ENCODE data around the gene PTGER2. TPM values are rescaled to one million over a fixed set of nuclear protein-coding genes. Genes with fewer than 3 reads are reported as not detected.

Gene PTGER2
- total RNA-seq, 4 donors from 2014 or later = 0.15 to 3.6 (median 2.0) TPM

DNA sequence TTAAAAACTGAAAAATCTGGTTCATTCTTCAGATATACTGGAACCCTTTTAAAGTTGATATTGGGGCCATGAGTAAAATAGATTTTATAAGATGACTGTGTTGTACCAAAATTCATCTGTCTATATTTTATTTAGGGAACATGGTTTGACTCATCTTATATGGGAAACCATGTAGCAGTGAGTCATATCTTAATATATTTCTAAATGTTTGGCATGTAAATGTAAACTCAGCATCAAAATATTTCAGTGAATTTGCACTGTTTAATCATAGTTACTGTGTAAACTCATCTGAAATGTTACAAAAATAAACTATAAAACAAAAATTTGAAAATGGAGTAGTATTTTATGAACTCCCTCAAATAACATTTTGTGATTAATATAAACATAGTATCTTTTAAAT is 14.2 kb downstream of the PTGER2 start:
- no peak for DNase-seq (ENCODE audit: low spot score in 2 of 2)
- intact Hi-C loops (cut with DNase I; ENCODE audit: low total_unique reads) = no loop called here
- no peak for TF ChIP-seq POLR2A (IDR thresholded peaks at IDR 0.05)
- TF ChIP-seq, protein P1, sequence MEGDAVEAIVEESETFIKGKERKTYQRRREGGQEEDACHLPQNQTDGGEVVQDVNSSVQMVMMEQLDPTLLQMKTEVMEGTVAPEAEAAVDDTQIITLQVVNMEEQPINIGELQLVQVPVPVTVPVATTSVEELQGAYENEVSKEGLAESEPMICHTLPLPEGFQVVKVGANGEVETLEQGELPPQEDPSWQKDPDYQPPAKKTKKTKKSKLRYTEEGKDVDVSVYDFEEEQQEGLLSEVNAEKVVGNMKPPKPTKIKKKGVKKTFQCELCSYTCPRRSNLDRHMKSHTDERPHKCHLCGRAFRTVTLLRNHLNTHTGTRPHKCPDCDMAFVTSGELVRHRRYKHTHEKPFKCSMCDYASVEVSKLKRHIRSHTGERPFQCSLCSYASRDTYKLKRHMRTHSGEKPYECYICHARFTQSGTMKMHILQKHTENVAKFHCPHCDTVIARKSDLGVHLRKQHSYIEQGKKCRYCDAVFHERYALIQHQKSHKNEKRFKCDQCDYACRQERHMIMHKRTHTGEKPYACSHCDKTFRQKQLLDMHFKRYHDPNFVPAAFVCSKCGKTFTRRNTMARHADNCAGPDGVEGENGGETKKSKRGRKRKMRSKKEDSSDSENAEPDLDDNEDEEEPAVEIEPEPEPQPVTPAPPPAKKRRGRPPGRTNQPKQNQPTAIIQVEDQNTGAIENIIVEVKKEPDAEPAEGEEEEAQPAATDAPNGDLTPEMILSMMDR (IDR thresholded peaks at IDR 0.05) = no peak
- H3K4me3 ChIP-seq (ENCODE audit: low read depth, poor library complexity, severe bottlenecking) = no peak overlapping the region

DNA sequence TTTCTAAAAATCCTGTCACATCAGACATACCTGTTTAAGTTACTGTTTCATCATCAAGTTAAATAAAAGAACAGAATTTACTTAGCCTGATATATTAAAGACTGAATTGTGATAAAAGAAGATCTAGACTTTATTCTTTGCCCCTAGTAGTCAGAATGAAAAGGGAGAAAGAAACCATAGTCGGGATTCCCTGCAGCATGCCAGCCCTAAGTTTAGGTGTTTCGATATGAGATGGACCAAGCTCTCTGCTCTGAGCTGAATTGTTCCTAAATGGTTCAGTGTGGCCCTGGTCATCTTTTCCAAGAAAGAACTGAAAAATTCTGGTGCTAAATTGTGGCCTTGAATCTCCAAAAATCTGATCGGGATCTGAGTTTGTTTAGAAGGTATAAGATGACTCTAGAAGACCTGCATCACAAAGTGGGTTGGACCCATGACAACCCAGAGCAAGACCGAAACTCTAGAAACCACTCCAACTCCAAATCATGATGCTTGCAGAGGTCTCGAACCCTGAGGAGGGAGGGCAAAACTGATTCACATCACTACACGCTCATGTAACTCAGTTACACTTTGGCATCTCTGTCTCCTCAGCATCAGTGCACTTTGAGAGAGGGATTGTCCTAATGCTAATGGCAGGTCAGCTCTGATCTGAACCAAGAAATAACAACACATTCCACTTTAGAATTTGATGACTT is 15.7 kb downstream of the PTGER2 start:
- H3K4me3 ChIP-seq (ENCODE audit: low read depth, poor library complexity, severe bottlenecking) = no peak overlapping the region
- WGBS, 2 donors = 75 to 81% methylated on average over 6 of the region's 6 CpGs
- TF ChIP-seq, protein P1 (IDR thresholded peaks at IDR 0.05) = no peak
- no peak for TF ChIP-seq POLR2A (IDR thresholded peaks at IDR 0.05)
- no peak for DNase-seq (ENCODE audit: low spot score in 2 of 2)
- intact Hi-C loops (cut with DNase I; ENCODE audit: low total_unique reads) = no loop called here

GRCh38 chr14:52332269-52332668 is 18.2 kb downstream of the PTGER2 start:
- DNase-seq (ENCODE audit: low spot score in 2 of 2) = no peak
- intact Hi-C loops (cut with DNase I; ENCODE audit: low total_unique reads) = no loop called here
- WGBS, 2 donors = 82 to 94% methylated on average over 3 of the region's 3 CpGs
- TF ChIP-seq, protein P1 (IDR thresholded peaks at IDR 0.05) = no peak
- TF ChIP-seq POLR2A (IDR thresholded peaks at IDR 0.05) = no peak
- no peak overlapping the region for H3K4me3 ChIP-seq (ENCODE audit: low read depth, poor library complexity, severe bottlenecking)

- intact Hi-C loops (cut with DNase I; ENCODE audit: low total_unique reads) = no loop called here
- WGBS, 2 donors = 73 to 74% methylated on average over 5 of the region's 5 CpGs
- no peak for DNase-seq (ENCODE audit: low spot score in 2 of 2)
- no peak overlapping the region for H3K4me3 ChIP-seq (ENCODE audit: low read depth, poor library complexity, severe bottlenecking)
- TF ChIP-seq, protein P1 (IDR thresholded peaks at IDR 0.05) = no peak
- TF ChIP-seq POLR2A (IDR thresholded peaks at IDR 0.05) = no peak
These were observed 19.0 kb downstream of the PTGER2 start for GRCh38 chr14:52333108-52333507.

DNA sequence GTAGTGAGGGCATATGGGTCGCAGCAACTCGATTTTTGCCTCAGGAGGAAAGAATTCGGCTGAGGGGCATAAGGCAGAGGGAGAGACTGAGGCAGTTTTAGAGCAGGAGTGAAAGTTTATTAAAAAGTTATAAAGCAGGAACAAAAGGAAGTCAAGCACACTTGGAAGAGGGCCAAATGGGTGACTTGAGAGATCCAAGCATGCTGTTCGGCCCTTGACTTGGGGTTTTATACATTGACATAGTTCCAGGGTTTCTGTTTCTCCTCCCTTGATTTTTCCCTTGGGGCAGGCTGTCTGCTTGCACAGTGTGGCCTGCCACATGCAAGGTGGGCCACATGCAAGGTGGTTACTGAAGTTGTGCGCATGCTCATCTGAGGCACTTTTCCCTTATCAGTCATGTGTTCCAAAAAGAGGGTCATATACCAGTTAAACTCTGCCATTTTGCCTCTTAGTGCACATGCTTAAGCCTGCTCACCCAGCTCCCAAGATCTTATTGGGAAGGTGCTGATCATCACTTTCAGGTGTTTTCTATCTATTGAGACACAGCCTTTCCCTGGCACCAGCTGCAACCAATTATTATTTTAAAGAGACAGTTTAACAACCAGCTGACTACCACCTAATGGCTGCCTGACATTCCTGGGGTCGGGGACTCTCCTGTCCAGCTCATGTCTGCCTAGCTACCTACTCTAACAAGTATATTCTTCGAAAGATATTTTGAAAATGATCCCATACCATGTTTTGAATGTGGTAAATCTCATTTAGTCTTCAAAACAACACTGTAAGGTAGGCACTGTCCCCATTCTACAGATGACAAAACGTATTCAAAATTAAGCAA is 19.9 kb downstream of the PTGER2 start:
- DNase-seq (ENCODE audit: low spot score in 2 of 2) = no peak
- intact Hi-C loops (cut with DNase I; ENCODE audit: low total_unique reads) = no loop called here
- 73 to 81% methylated on average over 8 of the region's 8 CpGs for WGBS, 2 donors
- no peak overlapping the region for H3K4me3 ChIP-seq (ENCODE audit: low read depth, poor library complexity, severe bottlenecking)
- TF ChIP-seq POLR2A (IDR thresholded peaks at IDR 0.05) = no peak

DNA sequence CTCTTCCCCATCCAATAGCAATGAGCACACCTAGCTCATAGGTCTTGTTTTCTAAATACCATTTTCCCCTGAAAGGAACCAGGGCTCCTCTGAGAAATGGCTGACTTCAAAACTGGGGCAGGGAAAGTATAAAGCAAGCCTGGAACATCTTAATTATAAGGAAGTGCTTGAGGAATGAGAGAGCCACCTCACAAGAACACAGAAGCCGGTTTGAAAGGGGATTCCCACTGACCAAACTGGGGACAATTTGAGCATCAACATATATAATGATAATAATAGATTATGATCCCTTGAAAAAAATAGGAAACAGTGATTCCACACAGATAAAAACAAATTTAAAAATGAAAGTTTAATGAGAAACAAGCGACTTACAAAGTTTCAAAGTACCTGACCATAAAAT is 22.1 kb downstream of the PTGER2 start:
- no peak for DNase-seq (ENCODE audit: low spot score in 2 of 2)

More for the DNA sequence above, 22.1 kb downstream of the PTGER2 start:
- intact Hi-C loops (cut with DNase I; ENCODE audit: low total_unique reads) = no loop called here
- WGBS, 2 donors = 87 to 91% methylated on average over 2 of the region's 2 CpGs
- no peak overlapping the region for H3K4me3 ChIP-seq (ENCODE audit: low read depth, poor library complexity, severe bottlenecking)
- no peak for TF ChIP-seq POLR2A (IDR thresholded peaks at IDR 0.05)
- TF ChIP-seq, protein P1 (IDR thresholded peaks at IDR 0.05) = no peak

Data from lower leg skin (tissue), 4 donors.